ENCODE results near the gene TAF11L2. TPM values are rescaled to one million over a fixed set of nuclear protein-coding genes. Genes with fewer than 3 reads are reported as not detected.

Gene TAF11L2
- not detected in 5 replicates for total RNA-seq (2022; extraction: Qiagen RNA extraction; ENCODE audit: low read depth)

DNA sequence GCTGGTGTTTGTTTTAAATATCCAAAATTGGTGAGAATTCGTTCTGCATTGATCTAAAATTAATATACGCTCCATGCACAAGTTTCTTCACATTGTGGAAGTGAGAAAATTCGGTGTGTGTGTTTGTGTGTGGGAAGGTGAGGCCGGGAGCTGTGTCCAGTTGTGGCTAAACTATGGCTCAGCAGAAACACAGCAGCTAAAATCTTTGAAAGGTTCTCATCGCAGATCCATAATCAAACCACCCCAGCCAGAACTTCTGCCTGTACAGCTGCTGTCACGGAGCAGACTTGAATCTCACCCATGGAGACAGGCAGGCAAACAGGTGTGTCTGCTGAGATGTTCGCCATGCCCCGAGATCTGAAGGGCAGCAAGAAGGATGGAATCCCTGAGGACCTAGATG is at the start of gene TAF11L2:
TSS of gene TAF11L2 (plus strand) at position 301 of the 400 bp plus-strand sequence.

GRCh38 chr5:17518067-17518466 is 20.0 kb downstream of the TAF11L2 start, which contains the start of gene TAF11L3:
Gene TAF11L3, plus strand, starts transcription at chr5:17518367.

DNA sequence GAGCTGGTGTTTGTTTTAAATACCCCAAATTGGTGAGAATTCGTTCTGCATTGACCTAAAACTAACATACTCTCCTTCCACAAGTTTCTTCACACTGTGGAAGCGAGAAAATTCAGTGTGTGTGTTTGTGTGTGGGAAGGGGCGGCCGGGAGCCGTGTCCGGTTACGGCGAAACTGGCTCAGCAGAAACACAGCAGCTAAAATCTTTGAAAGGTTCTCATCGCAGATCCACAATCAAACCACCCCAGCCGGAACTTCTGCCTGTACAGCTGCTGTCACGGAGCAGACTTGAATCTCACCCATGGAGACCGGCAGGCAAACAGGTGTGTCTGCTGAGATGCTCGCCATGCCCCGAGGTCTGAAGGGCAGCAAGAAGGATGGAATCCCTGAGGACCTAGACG is 23.5 kb downstream of the TAF11L2 start, which contains the start of gene TAF11L4:
TSS of gene TAF11L4 (plus strand) at position 301 of the 400 bp plus-strand sequence.

GRCh38 chr5:17524935-17525334 is 26.9 kb downstream of the TAF11L2 start, which contains the start of gene TAF11L5:
Gene TAF11L5, plus strand, starts transcription at chr5:17525235.

GRCh38 chr5:17528369-17528768 is 30.3 kb downstream of the TAF11L2 start, which contains the start of gene TAF11L6:
Gene TAF11L6, plus strand, starts transcription at chr5:17528669.

Other genes starting within 250 kb of the TAF11L2 start
- not detected in 5 replicates for gene TAF11L3, start 20.1 kb downstream of the TAF11L2 start, total RNA-seq (2022; extraction: Qiagen RNA extraction; ENCODE audit: low read depth)
- not detected in 5 replicates for gene TAF11L4, start 23.6 kb downstream of the TAF11L2 start, total RNA-seq (2022; extraction: Qiagen RNA extraction; ENCODE audit: low read depth)
- gene TAF11L5, start 27.0 kb downstream of the TAF11L2 start, total RNA-seq (2022; extraction: Qiagen RNA extraction; ENCODE audit: low read depth) = not detected in 5 replicates
- not detected in 5 replicates for gene TAF11L6, start 30.4 kb downstream of the TAF11L2 start, total RNA-seq (2022; extraction: Qiagen RNA extraction; ENCODE audit: low read depth)
- gene TAF11L7, start 87.5 kb downstream of the TAF11L2 start, total RNA-seq (2022; extraction: Qiagen RNA extraction; ENCODE audit: low read depth) = not detected in 5 replicates
- gene TAF11L8, start 92.7 kb downstream of the TAF11L2 start, total RNA-seq (2022; extraction: Qiagen RNA extraction; ENCODE audit: low read depth) = not detected in 5 replicates
- gene TAF11L9, start 96.2 kb downstream of the TAF11L2 start, total RNA-seq (2022; extraction: Qiagen RNA extraction; ENCODE audit: low read depth) = not detected in 5 replicates
- not detected in 5 replicates for gene TAF11L10, start 99.6 kb downstream of the TAF11L2 start, total RNA-seq (2022; extraction: Qiagen RNA extraction; ENCODE audit: low read depth)
- 0.10 to 0.31 TPM (median 0.21 TPM) in 5 replicates for gene TAF11L11, start 106.0 kb downstream of the TAF11L2 start, total RNA-seq (2022; extraction: Qiagen RNA extraction; ENCODE audit: low read depth)
- gene TAF11L12, start 112.2 kb downstream of the TAF11L2 start, total RNA-seq (2022; extraction: Qiagen RNA extraction; ENCODE audit: low read depth) = 0.14 TPM in 1 of 5 replicates, not detected in the others
- not detected in 5 replicates for gene TAF11L13, start 133.9 kb downstream of the TAF11L2 start, total RNA-seq (2022; extraction: Qiagen RNA extraction; ENCODE audit: low read depth)
- not detected in 5 replicates for gene TAF11L14, start 136.2 kb downstream of the TAF11L2 start, total RNA-seq (2022; extraction: Qiagen RNA extraction; ENCODE audit: low read depth)